ENCODE measurements around the gene MACROD2. TPM values are rescaled to one million over a fixed set of nuclear protein-coding genes. Genes with fewer than 3 reads are reported as not detected.

The MACROD2 gene
- total RNA-seq, 1 experiment from 2014 or later, result 3.7 TPM

DNA sequence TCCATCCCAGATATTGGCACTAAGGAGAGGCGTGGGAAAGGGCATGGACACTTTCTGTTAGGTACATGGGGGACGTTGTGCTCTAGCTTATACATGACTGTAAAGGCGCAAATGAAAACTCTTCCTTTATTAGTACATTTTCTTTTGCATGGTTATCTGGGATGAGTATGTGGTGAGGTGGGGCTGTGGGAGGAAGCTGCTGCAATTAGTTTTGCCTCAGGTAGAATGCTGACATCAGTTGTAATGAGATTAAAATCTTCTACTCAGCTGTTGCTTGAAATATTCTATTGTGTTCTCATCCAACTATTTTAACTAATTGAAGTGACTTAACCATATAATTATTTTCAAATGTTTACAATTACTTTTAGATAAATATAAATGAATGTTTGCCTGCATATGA is 560.4 kb downstream of the MACROD2 start:
- POLR2A ChIA-PET, result no interaction called here
- ATAC-seq (no peak), DNase-seq (ENCODE audit: low read depth, low spot score) (no peak)
- no TSS peak for BruUV-seq (replicated peaks)
- H3K4me1 ChIP-seq (ENCODE audit: control insufficient read depth in 1 of 2, insufficient read depth in 2 of 2, low read length in 2 of 2), result no peaks in the 10 kb centered on the region
- CTCF ChIA-PET, result no interaction called here
- no peak overlapping the region for H3K27ac ChIP-seq (ENCODE audit: low read depth, low read length)
- H2AFZ ChIP-seq (ENCODE audit: low read depth, low read length, poor library complexity, severe bottlenecking), result no peak overlapping the region
- TF ChIP-seq EGR1 (IDR thresholded peaks at IDR 0.05; ENCODE audit: low read depth), result no peak
- TF ChIP-seq, protein P1, sequence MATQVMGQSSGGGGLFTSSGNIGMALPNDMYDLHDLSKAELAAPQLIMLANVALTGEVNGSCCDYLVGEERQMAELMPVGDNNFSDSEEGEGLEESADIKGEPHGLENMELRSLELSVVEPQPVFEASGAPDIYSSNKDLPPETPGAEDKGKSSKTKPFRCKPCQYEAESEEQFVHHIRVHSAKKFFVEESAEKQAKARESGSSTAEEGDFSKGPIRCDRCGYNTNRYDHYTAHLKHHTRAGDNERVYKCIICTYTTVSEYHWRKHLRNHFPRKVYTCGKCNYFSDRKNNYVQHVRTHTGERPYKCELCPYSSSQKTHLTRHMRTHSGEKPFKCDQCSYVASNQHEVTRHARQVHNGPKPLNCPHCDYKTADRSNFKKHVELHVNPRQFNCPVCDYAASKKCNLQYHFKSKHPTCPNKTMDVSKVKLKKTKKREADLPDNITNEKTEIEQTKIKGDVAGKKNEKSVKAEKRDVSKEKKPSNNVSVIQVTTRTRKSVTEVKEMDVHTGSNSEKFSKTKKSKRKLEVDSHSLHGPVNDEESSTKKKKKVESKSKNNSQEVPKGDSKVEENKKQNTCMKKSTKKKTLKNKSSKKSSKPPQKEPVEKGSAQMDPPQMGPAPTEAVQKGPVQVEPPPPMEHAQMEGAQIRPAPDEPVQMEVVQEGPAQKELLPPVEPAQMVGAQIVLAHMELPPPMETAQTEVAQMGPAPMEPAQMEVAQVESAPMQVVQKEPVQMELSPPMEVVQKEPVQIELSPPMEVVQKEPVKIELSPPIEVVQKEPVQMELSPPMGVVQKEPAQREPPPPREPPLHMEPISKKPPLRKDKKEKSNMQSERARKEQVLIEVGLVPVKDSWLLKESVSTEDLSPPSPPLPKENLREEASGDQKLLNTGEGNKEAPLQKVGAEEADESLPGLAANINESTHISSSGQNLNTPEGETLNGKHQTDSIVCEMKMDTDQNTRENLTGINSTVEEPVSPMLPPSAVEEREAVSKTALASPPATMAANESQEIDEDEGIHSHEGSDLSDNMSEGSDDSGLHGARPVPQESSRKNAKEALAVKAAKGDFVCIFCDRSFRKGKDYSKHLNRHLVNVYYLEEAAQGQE (IDR thresholded peaks at IDR 0.05; ENCODE audit: low read depth), result no peak
- TF ChIP-seq TCF7L2 (IDR thresholded peaks at IDR 0.05; ENCODE audit: borderline replicate concordance, extremely low read depth, insufficient read depth, insufficient read length), result no peak
- TF ChIP-seq, protein P2, sequence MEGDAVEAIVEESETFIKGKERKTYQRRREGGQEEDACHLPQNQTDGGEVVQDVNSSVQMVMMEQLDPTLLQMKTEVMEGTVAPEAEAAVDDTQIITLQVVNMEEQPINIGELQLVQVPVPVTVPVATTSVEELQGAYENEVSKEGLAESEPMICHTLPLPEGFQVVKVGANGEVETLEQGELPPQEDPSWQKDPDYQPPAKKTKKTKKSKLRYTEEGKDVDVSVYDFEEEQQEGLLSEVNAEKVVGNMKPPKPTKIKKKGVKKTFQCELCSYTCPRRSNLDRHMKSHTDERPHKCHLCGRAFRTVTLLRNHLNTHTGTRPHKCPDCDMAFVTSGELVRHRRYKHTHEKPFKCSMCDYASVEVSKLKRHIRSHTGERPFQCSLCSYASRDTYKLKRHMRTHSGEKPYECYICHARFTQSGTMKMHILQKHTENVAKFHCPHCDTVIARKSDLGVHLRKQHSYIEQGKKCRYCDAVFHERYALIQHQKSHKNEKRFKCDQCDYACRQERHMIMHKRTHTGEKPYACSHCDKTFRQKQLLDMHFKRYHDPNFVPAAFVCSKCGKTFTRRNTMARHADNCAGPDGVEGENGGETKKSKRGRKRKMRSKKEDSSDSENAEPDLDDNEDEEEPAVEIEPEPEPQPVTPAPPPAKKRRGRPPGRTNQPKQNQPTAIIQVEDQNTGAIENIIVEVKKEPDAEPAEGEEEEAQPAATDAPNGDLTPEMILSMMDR (IDR thresholded peaks at IDR 0.05 in 2 of 3, conservative IDR thresholded peaks at IDR 0.05 in 1 of 3; ENCODE audit: borderline replicate concordance in 1 of 3, insufficient read depth in 1 of 3, low read depth in 2 of 3, low read length in 2 of 3), result no peak
- TF ChIP-seq, protein P3, sequence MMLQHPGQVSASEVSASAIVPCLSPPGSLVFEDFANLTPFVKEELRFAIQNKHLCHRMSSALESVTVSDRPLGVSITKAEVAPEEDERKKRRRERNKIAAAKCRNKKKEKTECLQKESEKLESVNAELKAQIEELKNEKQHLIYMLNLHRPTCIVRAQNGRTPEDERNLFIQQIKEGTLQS (IDR thresholded peaks at IDR 0.05), result no peak
- TF ChIP-seq POLR2AphosphoS5 (IDR thresholded peaks at IDR 0.05; ENCODE audit: low read depth, low read length), result no peak
- TF ChIP-seq JUND (IDR thresholded peaks at IDR 0.05), result no peak
- TF ChIP-seq ZNF274 (IDR thresholded peaks at IDR 0.05; ENCODE audit: low read depth, low read length), result no peak
- no peak for TF ChIP-seq CBX3 (IDR thresholded peaks at IDR 0.05; ENCODE audit: low read depth)
- no peak for TF ChIP-seq RAD21 (IDR thresholded peaks at IDR 0.05; ENCODE audit: low read depth)
- TF ChIP-seq SIN3A (IDR thresholded peaks at IDR 0.05; ENCODE audit: low read depth), result no peak
- TF ChIP-seq CEBPB (IDR thresholded peaks at IDR 0.05; ENCODE audit: low read depth), result no peak
- no peak for TF ChIP-seq ELF1 (IDR thresholded peaks at IDR 0.05; ENCODE audit: borderline replicate concordance, low read depth)
- no peak for TF ChIP-seq YY1 (IDR thresholded peaks at IDR 0.05; ENCODE audit: extremely low read depth, insufficient replicate concordance, low read depth, low read length)
- H3K9me3 ChIP-seq (ENCODE audit: control insufficient read depth in 1 of 2, insufficient read depth in 1 of 2, low read depth in 1 of 2, low read length in 2 of 2), result no peaks in the 10 kb centered on the region
- no peak overlapping the region for H3K9ac ChIP-seq (ENCODE audit: low read length)
- H3K27me3 ChIP-seq (ENCODE audit: insufficient read depth, low read length), result no peaks in the 10 kb centered on the region
- RAD21 ChIA-PET (ENCODE audit: low non-redundant PET in 1 of 2, low total read pairs in 2 of 2, uncharacterized antibody in 2 of 2, unreplicated experiment in 2 of 2), result no interaction called here
- no peak overlapping the region for H3K4me3 ChIP-seq (replicated peaks in 1 of 2; ENCODE audit: low read depth in 1 of 2, low read length in 2 of 2)
- H3K36me3 ChIP-seq (ENCODE audit: control insufficient read depth in 1 of 2, insufficient read depth in 2 of 2, low read length in 2 of 2), result no peaks in the 10 kb centered on the region
- no peaks in the 10 kb centered on the region for H3K9me2 ChIP-seq (ENCODE audit: insufficient read depth)
- H3K4me2 ChIP-seq (ENCODE audit: low read length), result no peak overlapping the region
- no peaks in the 10 kb centered on the region for H3K79me2 ChIP-seq (ENCODE audit: insufficient read depth, low read length)
- no peaks in the 10 kb centered on the region for H4K20me1 ChIP-seq (ENCODE audit: insufficient read depth)
- intact Hi-C loops (cut with micrococcal nuclease), result no loop called here

Data from HCT116 (cell line).